GM23248 (cell line): ENCODE data around the gene GALNT10.

Source experiments
- EZH2 ChIP-seq: fragments of 200-600 bp; sonication (generic); IDR thresholded peaks from 2 replicates; pipeline ENCODE4 v1.6.1; 2018; ENCODE audit warnings: antibody characterized with exemption, mild to moderate bottlenecking; ENCODE audit not compliant: insufficient read depth, poor library complexity, severe bottlenecking
- EZH2phosphoT487 ChIP-seq: fragments of 200-600 bp; sonication (generic); IDR thresholded peaks from 2 replicates; pipeline ENCODE4 v1.6.1; 2018; ENCODE audit warnings: antibody characterized with exemption, moderate library complexity, mild to moderate bottlenecking, low read depth; ENCODE audit not compliant: insufficient read depth

- TF ChIP-seq EZH2phosphoT487 (no peak), EZH2 (no peak)
These were observed 166.4 kb downstream of the GALNT10 start for GRCh38 chr5:154356958-154357357.
